B cell (primary cell): ENCODE results near the gene MEN1. TPM values are rescaled to one million over a fixed set of nuclear protein-coding genes. Genes with fewer than 3 reads are reported as not detected.
A peak's percentile ranks its signal among the peaks of the same experiment; 100 is the strongest.

Experiments used
- ATAC-seq: fragments of 200-7000 bp; cut with Tn5 transposase; one replicate; pipeline ENCODE4 v1.10.0; 2021; ENCODE audit warnings: low read depth, mild to moderate bottlenecking, moderate number of reproducible peaks, moderate library complexity
- CTCF ChIA-PET: fragments of 350-600 bp; sonication (Branson Sonifier 250); formaldehyde crosslinking; loops from one replicate; lab custom pipeline; 2021; ENCODE audit warnings: antibody characterized with exemption, inconsistent platforms; lab: Charles Lee
- POLR2A ChIA-PET: fragments of 350-600 bp; sonication (Branson Sonifier 250); formaldehyde crosslinking; loops from one replicate; lab custom pipeline; 2021; ENCODE audit warnings: antibody characterized with exemption; lab: Charles Lee
- DNase-seq: peaks from one replicate; pipeline ENCODE4 v3.0.0; 2013
- H2AFZ ChIP-seq: 2 replicates; pipeline ENCODE4 v1.6.1; 2012; ENCODE audit warnings: mild to moderate bottlenecking, low read depth, low read length; ENCODE audit not compliant: insufficient read depth, poor library complexity, severe bottlenecking
- H3K27ac ChIP-seq, 2 donors: 1 replicate in 1 of 2; 2 replicates in 1 of 2; pipeline ENCODE4 v1.5.1; 2012 to 2013; ENCODE audit warnings: low read length in 2 of 2, mild to moderate bottlenecking in 2 of 2, moderate library complexity in 1 of 2
- H3K27me3 ChIP-seq, 4 experiments: fragments of 200-600 bp in 1 of 4; sonication (generic) in 1 of 4; replicated peaks in 1 of 4; 1 replicate in 2 of 4; 2 replicates in 2 of 4; pipeline versions ENCODE4 v1.6.1 to v1.7.0; 2013 to 2016; ENCODE audit warnings: low read length in 3 of 4, mild to moderate bottlenecking in 2 of 4, mixed read lengths in 1 of 4, moderate library complexity in 1 of 4; ENCODE audit not compliant: insufficient read depth in 4 of 4, control insufficient read depth in 3 of 4; ENCODE audit errors: control extremely low read depth in 1 of 4
- H3K36me3 ChIP-seq, 2 experiments: replicated peaks in 1 of 2; 1 replicate in 1 of 2; 2 replicates in 1 of 2; pipeline versions ENCODE4 v1.6.1 to v1.7.1; 2013; ENCODE audit warnings: low read length in 1 of 2; ENCODE audit not compliant: insufficient read depth in 2 of 2, control insufficient read depth in 1 of 2; ENCODE audit errors: control extremely low read depth in 1 of 2, extremely low read depth in 1 of 2
- H3K4me1 ChIP-seq, 2 donors: fragments of 200-600 bp in 1 of 2; sonication (generic) in 1 of 2; 1 replicate in 1 of 2; 2 replicates in 1 of 2; pipeline versions ENCODE4 v1.5.1 to v1.6.1; 2013 to 2017; ENCODE audit warnings: low read length in 2 of 2; ENCODE audit not compliant: control insufficient read depth in 2 of 2, insufficient read depth in 2 of 2
- H3K4me2 ChIP-seq: replicated peaks from 2 replicates; pipeline ENCODE3; 2012; ENCODE audit warnings: mild to moderate bottlenecking, low read depth, low read length; ENCODE audit not compliant: poor library complexity, severe bottlenecking
- H3K4me3 ChIP-seq, 5 experiments: fragments of 200-600 bp in 1 of 5; sonication (generic) in 1 of 5; 1 replicate in 3 of 5; 2 replicates in 2 of 5; pipeline versions ENCODE4 v1.5.1 to v1.7.0; 2011 to 2016; ENCODE audit warnings: low read length in 4 of 5, mild to moderate bottlenecking in 4 of 5, low read depth in 2 of 5, control low read depth in 1 of 5, moderate library complexity in 1 of 5; ENCODE audit not compliant: insufficient read depth in 1 of 5; ENCODE audit errors: control extremely low read depth in 1 of 5, extremely low read depth in 1 of 5
- H3K79me2 ChIP-seq: fragments of 200-600 bp; sonication (generic); one replicate; pipeline ENCODE4 v1.6.0; 2016; ENCODE audit warnings: low read length; ENCODE audit not compliant: control insufficient read depth, insufficient read depth
- H3K9ac ChIP-seq: fragments of 200-600 bp; sonication (generic); 2 replicates; pipeline ENCODE4 v1.6.1; 2017; ENCODE audit warnings: mild to moderate bottlenecking, low read length, moderate library complexity
- H3K9me3 ChIP-seq, 3 donors: one replicate each; pipeline versions ENCODE4 v1.6.1 to v1.7.1; 2013; ENCODE audit warnings: low read length in 2 of 3; ENCODE audit not compliant: control insufficient read depth in 2 of 3, insufficient read depth in 1 of 3; ENCODE audit errors: control extremely low read depth in 1 of 3
- H4K20me1 ChIP-seq: 2 replicates; pipeline ENCODE4 v1.6.0; 2012; ENCODE audit warnings: mild to moderate bottlenecking, low read length; ENCODE audit not compliant: insufficient read depth, control insufficient read depth, poor library complexity, severe bottlenecking
- H3K27ac Mint-ChIP-seq: one replicate; pipeline ENCODE4 v1.8.0; 2021; ENCODE audit warnings: mixed read lengths
- H3K27me3 Mint-ChIP-seq: one replicate; pipeline ENCODE4 v1.8.0; 2021; ENCODE audit warnings: mixed read lengths
- H3K4me1 Mint-ChIP-seq: one replicate; pipeline ENCODE4 v1.8.0; 2021; ENCODE audit warnings: mixed read lengths
- H3K4me3 Mint-ChIP-seq: one replicate; pipeline ENCODE4 v1.8.0; 2021; ENCODE audit warnings: mixed read lengths
- H3K9me3 Mint-ChIP-seq: one replicate; pipeline ENCODE4 v1.8.0; 2022; ENCODE audit warnings: mixed read lengths; ENCODE audit not compliant: insufficient read depth
- CTCF ChIP-seq: fragments of 200-600 bp; IDR thresholded peaks from one replicate; pipeline ENCODE4 v1.8.0; 2022; ENCODE audit warnings: antibody characterized with exemption, mild to moderate bottlenecking
- EZH2 ChIP-seq: IDR thresholded peaks from 2 replicates; pipeline ENCODE4 v1.6.1; 2012; ENCODE audit warnings: borderline replicate concordance, low read depth, mild to moderate bottlenecking, moderate library complexity, low read length; ENCODE audit not compliant: insufficient read depth, poor library complexity, severe bottlenecking
- WGBS: methylation state at CpG from one replicate; pipeline ENCODE4 v1.1.5; 2013; ENCODE audit warnings: missing lambda C conversion rate; ENCODE audit not compliant: insufficient coverage; 5-methylcytosine and 5-hydroxymethylcytosine counted together
- intact Hi-C: fragments of 100-400 bp; cut with micrococcal nuclease; formaldehyde crosslinking; loops from one replicate; pipeline ENCODE4 v1.10.0; 2022
- polyA plus RNA-seq: library from polyadenylated mRNA; depleted of rRNA; stranded (reverse); fragments of >200 nt; gene quantifications from 2 replicates; pipeline ENCODE4 v1.2.3, GENCODE V29; 2012
- total RNA-seq, 2 donors: library from RNA; stranded (reverse); fragments of 120-200 nt in 1 of 2; gene quantifications; 1 replicate in 1 of 2; 2 replicates in 1 of 2; pipeline versions ENCODE4 v1.2.3 to v1.2.4, GENCODE V29; 2013 to 2022

The MEN1 gene
- total and polyA plus RNA-seq, 2 donors (not counting 1 experiment from before 2014, with no cell fraction given), result 48.2 to 68.5 TPM

DNA sequence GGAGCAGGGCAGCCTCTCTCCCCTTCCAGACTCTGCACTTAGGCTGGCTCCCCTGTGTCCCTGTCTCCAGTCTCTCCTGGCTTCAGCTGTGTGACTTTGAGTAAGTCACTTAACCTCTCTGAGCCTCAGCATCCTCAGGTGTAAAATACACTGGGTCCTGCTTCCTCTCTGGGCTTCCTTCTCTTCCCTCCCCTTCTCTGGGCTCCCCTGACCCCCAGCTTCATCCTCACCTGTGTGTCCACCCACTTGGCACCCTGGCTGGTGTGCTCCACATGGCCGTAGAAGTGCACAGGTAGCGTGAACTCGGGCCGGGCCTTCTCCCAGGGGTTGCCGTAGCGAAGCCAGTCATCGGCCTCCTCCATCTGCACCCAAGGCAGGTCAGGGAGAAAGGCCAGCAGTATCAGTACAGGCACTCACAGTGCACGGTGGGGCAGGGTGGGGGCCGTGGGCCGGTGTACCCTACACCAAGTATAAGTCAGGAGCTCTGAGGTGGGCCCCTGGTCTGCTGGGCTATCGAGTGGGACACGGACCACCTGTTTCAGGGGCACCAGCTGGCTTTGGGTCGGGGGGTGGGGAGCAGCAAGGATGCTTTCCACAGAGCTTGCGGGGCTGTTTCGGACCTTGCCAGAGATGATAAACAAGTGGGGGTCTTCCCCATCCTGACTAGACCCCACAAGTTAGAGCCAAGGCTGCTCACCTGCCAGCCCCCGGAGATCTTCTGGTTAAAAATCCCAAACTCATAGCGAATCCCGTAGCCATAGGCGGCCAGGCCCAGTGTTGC, 52.6 kb downstream of the MEN1 start:
- H3K9me3 Mint-ChIP-seq, result no peaks in the 10 kb centered on the region
- ATAC-seq (no peak), DNase-seq (no peak)
- Histone ChIP-seq H3K27me3 (no peaks in the 10 kb centered on the region), H3K9me3 (no peaks in the 10 kb centered on the region), H3K36me3 (peaks cover 0 to 26% of the 10 kb centered on the region in 2 experiments), H3K9ac (no peak overlapping the region), H3K4me2 (no peak overlapping the region), H3K79me2 (peaks cover 81% of the 10 kb centered on the region), H4K20me1 (no peaks in the 10 kb centered on the region), H2AFZ (no peak overlapping the region), H3K4me3 (no peak overlapping the region), H3K27ac (no peak overlapping the region), H3K4me1 (peaks cover 31 to 46% of the 10 kb centered on the region in 2 donors)
- ChIA-PET CTCF (interaction anchor here (2.0 kb wide), 1 partner anchor 11 kb away, joined by 5 read pairs; no protein-coding TSS in a partner anchor), POLR2A (interaction anchor here (8.8 kb wide), 1 partner anchor 12 kb away, joined by 175 read pairs; the partner anchor contains the start of gene RASGRP2)
- intact Hi-C loops, result no loop called here
- peaks cover 42% of the 10 kb centered on the region for H3K4me1 Mint-ChIP-seq
- 97% methylated on average over 13 of the region's 19 CpGs for whole genome bisulfite sequencing
- peak overlapping the region; percentile 67 for H3K27ac Mint-ChIP-seq
- H3K27me3 Mint-ChIP-seq, result no peaks in the 10 kb centered on the region
- TF ChIP-seq CTCF (no peak), EZH2 (no peak)
- H3K4me3 Mint-ChIP-seq, result no peak overlapping the region
